Body of pancreas (tissue), 4 donors: ENCODE measurements around the gene RBBP8NL. TPM values are rescaled to one million over a fixed set of nuclear protein-coding genes. Genes with fewer than 3 reads are reported as not detected.

ENCODE experiments used
- ATAC-seq: fragments of 150-250 bp; one replicate; pipeline ENCODE4 v1.9.1; 2016
- DNase-seq, 4 donors: peaks; one replicate each; pipeline ENCODE4 v3.0.0-alpha.2; 2019
- H3K27ac ChIP-seq, 4 donors: fragments of 200-600 bp; sonication (generic); 1 replicate in 3 of 4; 2 replicates in 1 of 4; pipeline versions ENCODE4 v1.5.1 to v1.6.1; 2016 to 2019; ENCODE audit warnings: mild to moderate bottlenecking in 1 of 4, mixed read lengths in 1 of 4, moderate library complexity in 1 of 4
- H3K27me3 ChIP-seq, 2 donors: fragments of 200-600 bp; sonication (generic); one replicate each; pipeline ENCODE4 v1.6.0; 2016; ENCODE audit warnings: mild to moderate bottlenecking in 1 of 2
- H3K36me3 ChIP-seq, 2 donors: fragments of 200-600 bp; sonication (generic); replicated peaks in 1 of 2; 2 replicates each; pipeline ENCODE4 v1.5.1; 2016; ENCODE audit warnings: low read depth in 2 of 2; ENCODE audit not compliant: insufficient read depth in 1 of 2
- H3K4me1 ChIP-seq: fragments of 200-600 bp; sonication (generic); one replicate; pipeline ENCODE4 v1.6.0; 2016
- H3K4me3 ChIP-seq, 2 donors: fragments of 200-600 bp; sonication (generic); 1 replicate in 1 of 2; 2 replicates in 1 of 2; pipeline ENCODE4 v1.5.1; 2016 to 2019
- H3K9me3 ChIP-seq, 3 donors: fragments of 200-600 bp; sonication (generic); 1 replicate in 2 of 3; 2 replicates in 1 of 3; pipeline ENCODE4 v1.5.1; 2016
- POLR2A ChIP-seq, 3 donors: fragments of 450-650 bp; IDR thresholded peaks; one replicate each; pipeline ENCODE4 v1.6.1; 2016; ENCODE audit warnings: antibody characterized with exemption in 3 of 3, mild to moderate bottlenecking in 2 of 3
- WGBS, 2 donors: methylation state at CpG; one replicate each; pipeline ENCODE4 v1.1.5; 2017; 5-methylcytosine and 5-hydroxymethylcytosine counted together
- intact Hi-C: fragments of 100-400 bp; cut with DNase I; formaldehyde crosslinking; loops from one replicate; pipeline ENCODE4 v1.15.1; 2023
- total RNA-seq, 2 donors: library from RNA; depleted of rRNA; stranded (reverse); fragments of >200 nt; gene quantifications; one replicate each; pipeline ENCODE4 v1.1.0, GENCODE V29; 2016
- TF ChIP-seq, protein P1 (sequence below), 7 experiments: fragments of 450-650 bp in 4 of 7; fragments of 200-600 bp in 3 of 7; sonication (generic) in 3 of 7; IDR thresholded peaks; one replicate each; pipeline ENCODE4 v1.5.1; 2016 to 2019; ENCODE audit warnings: antibody characterized with exemption in 7 of 7

Gene RBBP8NL
- total RNA-seq, 2 donors from 2014 or later, result 2.3 TPM

DNA sequence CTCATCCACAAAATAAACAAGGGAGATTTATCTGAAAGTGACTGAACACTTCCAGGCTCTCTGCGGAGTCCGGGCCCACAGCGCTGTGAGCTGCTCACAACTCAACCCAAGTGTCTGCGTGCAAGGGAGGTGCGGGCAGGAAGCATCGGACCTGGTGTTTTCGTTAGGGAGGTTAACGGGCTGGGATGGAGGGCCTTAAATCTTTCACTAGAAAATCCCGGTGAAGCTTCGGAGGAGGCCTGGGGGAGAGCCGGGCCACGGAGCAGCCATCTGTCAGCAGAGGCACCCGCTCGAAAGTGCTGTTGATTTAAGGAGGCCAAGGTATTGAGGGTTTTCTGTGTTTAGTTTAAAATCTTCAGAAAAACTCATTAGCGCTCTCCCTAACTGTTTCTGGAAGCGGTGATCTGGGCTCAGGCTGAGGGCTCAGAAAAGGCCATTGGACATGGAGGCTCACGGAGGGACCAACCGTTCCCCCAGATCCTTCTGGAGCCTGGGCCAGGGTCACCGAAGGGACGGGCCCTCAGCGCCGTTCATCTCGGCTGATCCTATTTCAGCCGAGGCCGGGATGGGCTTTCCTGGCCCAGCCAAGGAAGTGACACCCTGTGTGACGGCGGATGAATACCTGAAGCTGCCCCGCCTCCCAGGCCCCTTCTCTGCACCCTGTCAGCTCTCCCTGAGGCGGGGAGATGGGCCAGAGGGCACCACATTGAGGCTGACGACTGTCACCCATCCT is 27.7 kb upstream of the RBBP8NL start:
- no peaks in the 10 kb centered on the region for H3K9me3 ChIP-seq
- no peaks in the 10 kb centered on the region for H3K27me3 ChIP-seq
- no peaks in the 10 kb centered on the region for H3K36me3 ChIP-seq
- no peak for TF ChIP-seq POLR2A (IDR thresholded peaks at IDR 0.05)
- TF ChIP-seq, protein P1, sequence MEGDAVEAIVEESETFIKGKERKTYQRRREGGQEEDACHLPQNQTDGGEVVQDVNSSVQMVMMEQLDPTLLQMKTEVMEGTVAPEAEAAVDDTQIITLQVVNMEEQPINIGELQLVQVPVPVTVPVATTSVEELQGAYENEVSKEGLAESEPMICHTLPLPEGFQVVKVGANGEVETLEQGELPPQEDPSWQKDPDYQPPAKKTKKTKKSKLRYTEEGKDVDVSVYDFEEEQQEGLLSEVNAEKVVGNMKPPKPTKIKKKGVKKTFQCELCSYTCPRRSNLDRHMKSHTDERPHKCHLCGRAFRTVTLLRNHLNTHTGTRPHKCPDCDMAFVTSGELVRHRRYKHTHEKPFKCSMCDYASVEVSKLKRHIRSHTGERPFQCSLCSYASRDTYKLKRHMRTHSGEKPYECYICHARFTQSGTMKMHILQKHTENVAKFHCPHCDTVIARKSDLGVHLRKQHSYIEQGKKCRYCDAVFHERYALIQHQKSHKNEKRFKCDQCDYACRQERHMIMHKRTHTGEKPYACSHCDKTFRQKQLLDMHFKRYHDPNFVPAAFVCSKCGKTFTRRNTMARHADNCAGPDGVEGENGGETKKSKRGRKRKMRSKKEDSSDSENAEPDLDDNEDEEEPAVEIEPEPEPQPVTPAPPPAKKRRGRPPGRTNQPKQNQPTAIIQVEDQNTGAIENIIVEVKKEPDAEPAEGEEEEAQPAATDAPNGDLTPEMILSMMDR (IDR thresholded peaks at IDR 0.05), result no peak
- no peak for ATAC-seq
- DNase-seq, result no peak
- H3K4me3 ChIP-seq, result no peak overlapping the region
- no peak overlapping the region for H3K27ac ChIP-seq
- intact Hi-C loops, result no loop called here
- no peaks in the 10 kb centered on the region for H3K4me1 ChIP-seq
- WGBS, 2 donors, result 56 to 68% methylated on average over 21 to 30 of the region's 30 CpGs

DNA sequence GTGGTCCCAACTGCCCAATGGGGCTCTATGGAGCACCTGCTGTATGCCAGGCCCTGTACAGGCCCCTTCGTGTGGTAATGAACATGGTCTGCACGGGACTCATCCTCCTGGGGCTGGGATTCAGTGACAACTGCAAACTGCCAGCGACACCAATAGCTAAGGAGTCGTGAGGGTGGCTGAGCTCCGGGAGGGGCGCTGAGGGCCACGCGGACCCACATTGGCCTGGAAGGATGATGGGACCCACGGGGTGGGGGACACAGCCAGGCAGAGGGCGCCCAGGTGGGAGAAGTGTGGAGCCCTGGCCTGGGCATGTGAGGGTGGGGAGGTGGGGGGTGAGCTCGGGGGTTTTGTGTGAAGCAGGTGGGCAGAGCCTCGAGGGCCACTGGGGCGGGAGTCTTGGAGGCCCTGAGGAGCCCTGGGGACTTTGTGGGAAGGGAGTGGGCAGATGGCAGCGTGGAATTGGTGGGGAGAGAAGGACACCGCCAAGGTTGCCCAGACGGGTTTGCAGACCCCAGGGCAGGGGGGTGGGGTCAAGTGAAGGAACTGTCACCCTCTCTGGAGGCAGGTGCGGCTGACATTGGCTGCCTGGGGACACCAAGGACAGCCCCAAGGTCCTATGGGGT is 26.0 kb upstream of the RBBP8NL start:
- Histone ChIP-seq H3K9me3 (no peaks in the 10 kb centered on the region), H3K36me3 (no peaks in the 10 kb centered on the region), H3K27me3 (no peaks in the 10 kb centered on the region), H3K4me1 (no peaks in the 10 kb centered on the region), H3K4me3 (no peak overlapping the region), H3K27ac (no peak overlapping the region)
- intact Hi-C loops, result no loop called here
- no peak for ATAC-seq
- WGBS, 2 donors, result 73 to 77% methylated on average over 14 to 17 of the region's 17 CpGs
- no peak for DNase-seq
- TF ChIP-seq, protein P1 (IDR thresholded peaks at IDR 0.05), result no peak
- TF ChIP-seq POLR2A (IDR thresholded peaks at IDR 0.05), result no peak

DNA sequence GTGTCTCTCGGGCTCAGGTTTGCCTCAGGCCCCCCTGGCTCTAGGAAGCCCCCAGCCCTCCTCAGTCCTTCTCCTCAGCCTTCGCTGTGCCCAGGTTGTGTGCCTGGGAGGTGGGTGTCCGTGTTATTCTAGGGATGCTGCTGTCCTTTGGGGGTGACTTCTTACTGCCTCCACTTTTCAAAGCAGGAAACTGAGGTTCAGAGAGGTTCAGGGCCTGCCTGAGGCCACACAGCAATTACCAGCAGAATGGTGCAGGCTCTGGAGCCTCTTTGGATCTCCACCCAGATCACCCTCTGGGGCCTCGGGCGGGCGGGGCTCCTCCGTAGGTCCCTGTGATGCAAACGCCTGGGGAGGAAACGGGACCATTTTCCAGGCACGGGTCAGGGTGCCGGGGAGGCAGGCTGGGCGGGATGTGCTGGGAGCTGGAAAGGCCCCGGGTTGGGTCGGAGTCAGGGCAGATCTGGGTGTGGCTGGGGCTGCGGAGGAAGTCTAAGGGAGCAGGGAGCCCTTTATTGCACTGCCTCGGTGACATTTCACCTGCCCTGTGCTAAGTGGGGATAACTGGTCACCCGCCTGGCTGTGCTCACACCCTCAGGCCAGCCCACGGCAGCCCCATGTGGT is 25.2 kb upstream of the RBBP8NL start:
- Histone ChIP-seq H3K36me3 (no peaks in the 10 kb centered on the region), H3K27me3 (no peaks in the 10 kb centered on the region), H3K9me3 (no peaks in the 10 kb centered on the region), H3K4me3 (no peak overlapping the region), H3K27ac (no peak overlapping the region), H3K4me1 (no peaks in the 10 kb centered on the region)
- ATAC-seq (no peak), DNase-seq (no peak)
- TF ChIP-seq, protein P1 (IDR thresholded peaks at IDR 0.05), result no peak
- TF ChIP-seq POLR2A (IDR thresholded peaks at IDR 0.05), result no peak
- intact Hi-C loops, result no loop called here
- WGBS, 2 donors, result 61 to 67% methylated on average over 11 to 16 of the region's 18 CpGs

DNA sequence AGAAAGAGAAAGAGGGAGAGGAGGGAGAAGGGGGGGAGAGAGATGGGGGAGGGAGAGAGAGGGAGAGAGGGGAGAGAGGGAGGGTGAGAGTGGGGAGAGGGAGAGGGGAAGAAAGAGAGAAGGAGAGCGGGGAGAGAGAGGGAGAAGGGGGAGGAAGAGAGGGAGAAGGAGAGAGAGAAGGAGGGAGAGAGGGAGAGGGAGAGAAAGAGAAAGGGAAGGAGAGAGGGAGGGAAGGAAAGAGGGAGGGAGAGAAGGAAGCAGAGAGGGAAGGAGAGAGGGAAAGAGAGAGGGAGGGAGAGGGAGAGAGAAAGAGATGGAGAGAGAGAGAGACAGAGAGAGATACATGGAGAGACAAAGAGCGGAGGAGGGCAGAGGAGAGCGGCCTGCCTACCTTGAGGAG is 24.6 kb upstream of the RBBP8NL start:
- Histone ChIP-seq H3K36me3 (no peaks in the 10 kb centered on the region), H3K27ac (no peak overlapping the region), H3K4me1 (no peaks in the 10 kb centered on the region), H3K9me3 (no peaks in the 10 kb centered on the region), H3K27me3 (no peaks in the 10 kb centered on the region), H3K4me3 (no peak overlapping the region)
- WGBS, 2 donors, result 81 to 87% methylated on average over 3 of the region's 3 CpGs
- ATAC-seq (no peak), DNase-seq (no peak)
- TF ChIP-seq, protein P1 (IDR thresholded peaks at IDR 0.05), result no peak
- TF ChIP-seq POLR2A (IDR thresholded peaks at IDR 0.05), result no peak
- intact Hi-C loops, result no loop called here
